H9 (cell line): Measurements from ENCODE around the gene NOP9. TPM values are rescaled to one million over a fixed set of nuclear protein-coding genes. Genes with fewer than 3 reads are reported as not detected.

Experiments
- DNase-seq: peaks from one replicate; pipeline ENCODE4 v3.0.0-alpha.2; 2017
- H2AFZ ChIP-seq: one replicate; pipeline ENCODE4 v1.6.1; 2013; ENCODE audit warnings: mild to moderate bottlenecking, low read length, control low read depth, moderate library complexity
- H2AK5ac ChIP-seq: 2 replicates; pipeline ENCODE4 v1.6.1; 2013; ENCODE audit warnings: low read length, control low read depth, mixed read lengths; ENCODE audit not compliant: insufficient read length
- H2BK120ac ChIP-seq: one replicate; pipeline ENCODE4 v1.6.1; 2013; ENCODE audit warnings: low read depth, mild to moderate bottlenecking, low read length, control low read depth, inconsistent platforms; ENCODE audit not compliant: poor library complexity, severe bottlenecking
- H2BK12ac ChIP-seq: 2 replicates; pipeline ENCODE4 v1.6.1; 2013; ENCODE audit warnings: low read length, control low read depth, mixed read lengths, low read depth; ENCODE audit not compliant: insufficient read length
- H2BK15ac ChIP-seq: 2 replicates; pipeline ENCODE4 v1.6.1; 2013; ENCODE audit warnings: low read depth, low read length, control low read depth
- H2BK20ac ChIP-seq: one replicate; pipeline ENCODE4 v1.6.1; 2013; ENCODE audit warnings: low read depth, mild to moderate bottlenecking, low read length, control low read depth, inconsistent platforms; ENCODE audit not compliant: poor library complexity, severe bottlenecking
- H2BK5ac ChIP-seq: 2 replicates; pipeline ENCODE4 v1.6.1; 2013; ENCODE audit warnings: low read length, control low read depth, mixed read lengths; ENCODE audit not compliant: insufficient read length
- H3K14ac ChIP-seq: 2 replicates; pipeline ENCODE4 v1.6.1; 2013; ENCODE audit warnings: low read length, control low read depth; ENCODE audit not compliant: insufficient read depth
- H3K18ac ChIP-seq: 2 replicates; pipeline ENCODE4 v1.6.1; 2013; ENCODE audit warnings: low read depth, mild to moderate bottlenecking, mixed read lengths, low read length, control low read depth; ENCODE audit not compliant: insufficient read length
- H3K23ac ChIP-seq: 2 replicates; pipeline ENCODE4 v1.6.1; 2013; ENCODE audit warnings: low read length, control low read depth, mixed read lengths, low read depth; ENCODE audit not compliant: insufficient read length
- H3K23me2 ChIP-seq: 2 replicates; pipeline ENCODE4 v1.6.1; 2013; ENCODE audit warnings: low read depth, mild to moderate bottlenecking, mixed read lengths, low read length, control low read depth; ENCODE audit not compliant: insufficient read length, poor library complexity, severe bottlenecking
- H3K27ac ChIP-seq: 2 replicates; pipeline ENCODE4 v1.5.1; 2013; ENCODE audit warnings: low read length, control low read depth, mixed read lengths, low read depth; ENCODE audit not compliant: insufficient read length
- H3K27me3 ChIP-seq: 2 replicates; pipeline ENCODE4 v1.6.1; 2013; ENCODE audit warnings: low read length, control low read depth, inconsistent platforms; ENCODE audit not compliant: insufficient read depth
- H3K4ac ChIP-seq: 2 replicates; pipeline ENCODE4 v1.6.1; 2013; ENCODE audit warnings: low read depth, mild to moderate bottlenecking, control low read depth, inconsistent platforms, low read length, moderate library complexity
- H3K4me1 ChIP-seq: 2 replicates; pipeline ENCODE4 v1.6.1; 2013; ENCODE audit warnings: low read length, control low read depth, inconsistent platforms; ENCODE audit not compliant: insufficient read depth
- H3K4me2 ChIP-seq: 2 replicates; pipeline ENCODE4 v1.6.1; 2013; ENCODE audit warnings: low read length, control low read depth, mixed read lengths; ENCODE audit not compliant: insufficient read length, insufficient read depth
- H3K56ac ChIP-seq: 2 replicates; pipeline ENCODE4 v1.6.1; 2013; ENCODE audit warnings: low read depth, mild to moderate bottlenecking, mixed read lengths, low read length, control low read depth; ENCODE audit not compliant: insufficient read length
- H3K79me1 ChIP-seq: 2 replicates; pipeline ENCODE4 v1.6.1; 2013; ENCODE audit warnings: low read depth, mild to moderate bottlenecking, moderate library complexity, low read length, control low read depth, inconsistent platforms; ENCODE audit not compliant: insufficient read depth, poor library complexity, severe bottlenecking
- H3K79me2 ChIP-seq: 2 replicates; pipeline ENCODE4 v1.6.1; 2013; ENCODE audit warnings: low read length, control low read depth, inconsistent platforms; ENCODE audit not compliant: insufficient read depth
- H3K9ac ChIP-seq: 2 replicates; pipeline ENCODE4 v1.6.1; 2013; ENCODE audit warnings: low read length, control low read depth, mixed read lengths; ENCODE audit not compliant: insufficient read length; ENCODE audit errors: extremely low read depth
- H3K9me3 ChIP-seq: one replicate; pipeline ENCODE4 v1.6.1; 2013; ENCODE audit warnings: low read depth, low read length, inconsistent platforms; ENCODE audit not compliant: control insufficient read depth
- H3T11ph ChIP-seq: one replicate; pipeline ENCODE4 v1.6.1; 2013; ENCODE audit warnings: mild to moderate bottlenecking, low read length, control low read depth, inconsistent platforms
- H4K20me1 ChIP-seq: one replicate; pipeline ENCODE4 v1.6.1; 2013; ENCODE audit not compliant: control insufficient read depth, insufficient read length, insufficient read depth
- H4K5ac ChIP-seq: 2 replicates; pipeline ENCODE4 v1.6.1; 2013; ENCODE audit warnings: low read depth, mild to moderate bottlenecking, mixed read lengths, low read length, control low read depth; ENCODE audit not compliant: insufficient read length
- H4K8ac ChIP-seq: replicated peaks from 2 replicates; pipeline ENCODE4 v1.6.1; 2013; ENCODE audit warnings: low read length, control low read depth, mixed read lengths, low read depth; ENCODE audit not compliant: insufficient read length
- H4K91ac ChIP-seq: 2 replicates; pipeline ENCODE4 v1.6.1; 2013; ENCODE audit warnings: low read depth, mild to moderate bottlenecking, moderate library complexity, mixed read lengths, low read length, control low read depth; ENCODE audit not compliant: insufficient read length
- H3K27ac Mint-ChIP-seq, 3 experiments: 2 replicates in 2 of 3; 3 replicates in 1 of 3; pipeline ENCODE4 v1.8.0; 2020 to 2021; ENCODE audit warnings: mixed read lengths in 3 of 3, mild to moderate bottlenecking in 1 of 3, moderate library complexity in 1 of 3
- H3K27me3 Mint-ChIP-seq: 2 replicates; pipeline ENCODE4 v1.8.0; 2021; ENCODE audit warnings: low read depth, mild to moderate bottlenecking, moderate library complexity, mixed read lengths
- H3K36me3 Mint-ChIP-seq, 3 experiments: 2 replicates in 2 of 3; 3 replicates in 1 of 3; pipeline ENCODE4 v1.8.0; 2020 to 2021; ENCODE audit warnings: low read depth in 3 of 3, mixed read lengths in 3 of 3; ENCODE audit not compliant: insufficient read depth in 1 of 3
- H3K4me1 Mint-ChIP-seq, 2 experiments: 2 replicates each; pipeline ENCODE4 v1.8.0; 2020; ENCODE audit warnings: mixed read lengths in 2 of 2
- H3K4me3 Mint-ChIP-seq, 2 experiments: 2 replicates in 1 of 2; 3 replicates in 1 of 2; pipeline ENCODE4 v1.8.0; 2020 to 2021; ENCODE audit warnings: mild to moderate bottlenecking in 2 of 2, mixed read lengths in 2 of 2, moderate library complexity in 1 of 2
- H3K9me3 Mint-ChIP-seq, 2 experiments: 2 replicates in 1 of 2; 3 replicates in 1 of 2; pipeline ENCODE4 v1.8.0; 2020; ENCODE audit warnings: mild to moderate bottlenecking in 2 of 2, mixed read lengths in 2 of 2, moderate library complexity in 1 of 2
- WGBS: extraction: QIAGEN DNeasy Blood & Tissue Kit; methylation state at CpG from one replicate; pipeline ENCODE4 v1.1.7; 2013; ENCODE audit warnings: missing lambda C conversion rate, low lambda C conversion rate, mixed read lengths; ENCODE audit not compliant: insufficient read length; ENCODE audit errors: extremely low coverage; 5-methylcytosine and 5-hydroxymethylcytosine counted together
- total RNA-seq: library from RNA; stranded (reverse); gene quantifications from 2 replicates; pipeline ENCODE4 v1.2.1, GENCODE V29; 2021
- TF ChIP-seq, protein P1 (sequence below): fragments of 200-600 bp; sonication (generic); conservative IDR thresholded peaks from 3 replicates; pipeline ENCODE4 v1.8.0; 2021; ENCODE audit warnings: antibody characterized with exemption, mild to moderate bottlenecking

The NOP9 gene
- total RNA-seq, 1 experiment from 2014 or later = 34.7 TPM

DNA sequence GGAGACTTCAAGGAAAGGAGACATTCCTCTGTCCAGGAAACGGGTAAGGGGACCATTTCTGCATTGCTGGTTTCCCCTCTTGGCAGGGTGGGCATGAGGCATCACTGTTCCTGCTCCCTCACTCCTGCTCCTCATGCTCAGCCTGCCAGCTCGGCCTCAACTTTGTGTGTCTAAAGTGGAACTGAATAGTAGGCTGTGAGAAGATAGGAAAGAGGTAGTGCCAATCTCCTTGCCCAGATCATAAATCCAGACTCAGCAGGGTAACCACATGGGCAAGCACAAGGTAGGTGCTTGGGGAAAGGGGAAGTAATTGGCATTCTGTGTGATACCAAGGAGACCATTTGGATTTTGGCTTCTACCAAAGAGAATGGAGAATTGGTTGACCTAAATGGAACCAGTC lies 14.3 kb downstream of the NOP9 start:
- peaks cover 3 to 15% (median 8%) of the 10 kb centered on the region in 3 experiments; a peak in 6 of 7 replicates for H3K36me3 Mint-ChIP-seq
- Histone ChIP-seq H2BK15ac (no peak overlapping the region), H3K9ac (no peak overlapping the region), H3K18ac (no peak overlapping the region), H3K23ac (no peak overlapping the region), H4K91ac (no peak overlapping the region), H4K5ac (no peak overlapping the region), H2BK20ac (no peak overlapping the region), H3K14ac (no peak overlapping the region), H4K8ac (no peak overlapping the region), H2BK120ac (no peak overlapping the region), H3K79me1 (no peaks in the 10 kb centered on the region), H3K9me3 (no peaks in the 10 kb centered on the region), H2AFZ (no peak overlapping the region), H3K79me2 (no peaks in the 10 kb centered on the region), H3T11ph (no peak overlapping the region), H3K23me2 (no peaks in the 10 kb centered on the region), H2AK5ac (no peak overlapping the region), H3K4ac (no peak overlapping the region), H3K27me3 (no peaks in the 10 kb centered on the region; the same call in 1 of the 2 replicates), H3K56ac (no peak overlapping the region), H3K4me1 (no peaks in the 10 kb centered on the region), H2BK5ac (no peak overlapping the region), H2BK12ac (no peak overlapping the region), H4K20me1 (no peaks in the 10 kb centered on the region), H3K27ac (no peak overlapping the region), H3K4me2 (no peak overlapping the region)
- TF ChIP-seq, protein P1, sequence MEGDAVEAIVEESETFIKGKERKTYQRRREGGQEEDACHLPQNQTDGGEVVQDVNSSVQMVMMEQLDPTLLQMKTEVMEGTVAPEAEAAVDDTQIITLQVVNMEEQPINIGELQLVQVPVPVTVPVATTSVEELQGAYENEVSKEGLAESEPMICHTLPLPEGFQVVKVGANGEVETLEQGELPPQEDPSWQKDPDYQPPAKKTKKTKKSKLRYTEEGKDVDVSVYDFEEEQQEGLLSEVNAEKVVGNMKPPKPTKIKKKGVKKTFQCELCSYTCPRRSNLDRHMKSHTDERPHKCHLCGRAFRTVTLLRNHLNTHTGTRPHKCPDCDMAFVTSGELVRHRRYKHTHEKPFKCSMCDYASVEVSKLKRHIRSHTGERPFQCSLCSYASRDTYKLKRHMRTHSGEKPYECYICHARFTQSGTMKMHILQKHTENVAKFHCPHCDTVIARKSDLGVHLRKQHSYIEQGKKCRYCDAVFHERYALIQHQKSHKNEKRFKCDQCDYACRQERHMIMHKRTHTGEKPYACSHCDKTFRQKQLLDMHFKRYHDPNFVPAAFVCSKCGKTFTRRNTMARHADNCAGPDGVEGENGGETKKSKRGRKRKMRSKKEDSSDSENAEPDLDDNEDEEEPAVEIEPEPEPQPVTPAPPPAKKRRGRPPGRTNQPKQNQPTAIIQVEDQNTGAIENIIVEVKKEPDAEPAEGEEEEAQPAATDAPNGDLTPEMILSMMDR = no peak
- peaks cover 30% of the 10 kb centered on the region for H3K27me3 Mint-ChIP-seq
- DNase-seq = no peak
- no peak overlapping the region for H3K27ac Mint-ChIP-seq
- H3K4me3 Mint-ChIP-seq = no peak overlapping the region
- no peaks in the 10 kb centered on the region for H3K4me1 Mint-ChIP-seq
- no peaks in the 10 kb centered on the region for H3K9me3 Mint-ChIP-seq
- no CpG with 5 or more reads among the region's 2 CpGs for WGBS
